HepG2 (cell line): Measurements from ENCODE around the gene PNPLA2. TPM values are rescaled to one million over a fixed set of nuclear protein-coding genes. Genes with fewer than 3 reads are reported as not detected.
A peak's percentile ranks its signal among the peaks of the same experiment; 100 is the strongest.

Experiments
- AGO1 ChIP-seq: fragments of 200-400 bp; formaldehyde crosslinking; IDR thresholded peaks from 2 replicates; pipeline ENCODE4 v1.6.1; 2017; ENCODE audit warnings: mild to moderate bottlenecking, low read depth, low read length, moderate library complexity; ENCODE audit not compliant: poor library complexity, severe bottlenecking
- HCFC1 ChIP-seq: fragments of 150-350 bp; IDR thresholded peaks from 2 replicates; pipeline ENCODE4 v1.6.1; 2014; ENCODE audit warnings: low read depth, low read length
- RBFOX2 ChIP-seq: fragments of 200-400 bp; formaldehyde crosslinking; IDR thresholded peaks from 2 replicates; pipeline ENCODE4 v1.6.1; 2017; ENCODE audit warnings: low read depth, mild to moderate bottlenecking, low read length
- SMARCE1 ChIP-seq: fragments of 450-650 bp; IDR thresholded peaks from 2 replicates; pipeline ENCODE4 v1.6.1; 2017; ENCODE audit warnings: borderline replicate concordance
- SOX13 ChIP-seq, 3 experiments: fragments of 450-650 bp in 1 of 3; sonication (generic) in 1 of 3; formaldehyde crosslinking in 1 of 3; IDR thresholded peaks in 2 of 3; conservative IDR thresholded peaks in 1 of 3; 2 replicates each; pipeline versions ENCODE4 v1.5.0 to v1.6.1; 2016 to 2020; ENCODE audit warnings: antibody characterized with exemption in 1 of 3, mild to moderate bottlenecking in 1 of 3, missing compliant biosample characterization in 1 of 3, missing genetic modification reagents in 1 of 3, moderate library complexity in 1 of 3
- SOX6 ChIP-seq, 2 experiments: fragments of 450-650 bp in 1 of 2; sonication (generic) in 1 of 2; formaldehyde crosslinking in 1 of 2; IDR thresholded peaks; 2 replicates each; pipeline versions ENCODE4 v1.4.0 to v1.6.1; 2017 to 2020; ENCODE audit warnings: antibody characterized with exemption in 1 of 2, mild to moderate bottlenecking in 1 of 2, missing genetic modification reagents in 1 of 2
- ZMYM3 ChIP-seq: sonication (generic); formaldehyde crosslinking; IDR thresholded peaks from 2 replicates; pipeline ENCODE4 v1.5.1; 2020; ENCODE audit warnings: mild to moderate bottlenecking, missing genetic modification reagents
- ZNF234 ChIP-seq: sonication (generic); formaldehyde crosslinking; conservative IDR thresholded peaks from 2 replicates; pipeline ENCODE4 v1.5.1; 2020; ENCODE audit warnings: mild to moderate bottlenecking, missing genetic modification reagents
- ZNF253 ChIP-seq: sonication (generic); formaldehyde crosslinking; IDR thresholded peaks from 2 replicates; pipeline ENCODE4 v1.8.0; 2022; ENCODE audit warnings: mild to moderate bottlenecking, missing genetic modification reagents, borderline replicate concordance
- ZNF282 ChIP-seq: fragments of 450-650 bp; IDR thresholded peaks from 2 replicates; pipeline ENCODE4 v1.6.1; 2018; ENCODE audit not compliant: partially characterized antibody
- ZNF569 ChIP-seq: sonication (generic); formaldehyde crosslinking; IDR thresholded peaks from 2 replicates; pipeline ENCODE4 v1.5.0; 2020; ENCODE audit warnings: mild to moderate bottlenecking, missing genetic modification reagents, moderate library complexity, borderline replicate concordance
- ZNF607 ChIP-seq: sonication (generic); formaldehyde crosslinking; IDR thresholded peaks from 2 replicates; pipeline ENCODE4 v1.5.1; 2020; ENCODE audit warnings: missing genetic modification reagents, mild to moderate bottlenecking, borderline replicate concordance
- ZNF775 ChIP-seq: sonication (generic); formaldehyde crosslinking; IDR thresholded peaks from 2 replicates; pipeline ENCODE4 v1.4.0; 2020; ENCODE audit warnings: missing genetic modification reagents, mild to moderate bottlenecking, moderate library complexity, borderline replicate concordance
- ZNF792 ChIP-seq: IDR thresholded peaks from 2 replicates; pipeline ENCODE4 v1.6.1; 2016
- ZNF83 ChIP-seq: sonication (generic); formaldehyde crosslinking; IDR thresholded peaks from 2 replicates; pipeline ENCODE4 v1.4.0; 2020; ENCODE audit warnings: missing genetic modification reagents, mild to moderate bottlenecking, borderline replicate concordance
- ZSCAN25 ChIP-seq: sonication (generic); formaldehyde crosslinking; IDR thresholded peaks from 2 replicates; pipeline ENCODE4 v1.8.0; 2022; ENCODE audit warnings: mild to moderate bottlenecking, missing genetic modification reagents
- polyA plus RNA-seq, 8 experiments: library from polyadenylated mRNA; depleted of rRNA in 3 of 8; stranded (reverse) in 7 of 8; unstranded in 1 of 8; fragments of >200 nt; fragmentation: Illumina TruSeq in 4 of 8; extraction: Trizol in 4 of 8; gene quantifications; 2 replicates each; pipeline versions ENCODE4 v1.2.1 to v1.2.3, GENCODE V29; 2011 to 2016; ENCODE audit warnings: low read depth in 4 of 8, missing spikeins in 1 of 8, mixed read lengths in 1 of 8; ENCODE audit not compliant: insufficient read depth in 1 of 8
- total RNA-seq, 5 experiments: library from RNA; depleted of rRNA; stranded (reverse); fragments of >200 nt; fragmentation: Illumina TruSeq; extraction: Trizol; gene quantifications; 2 replicates each; pipeline ENCODE4 v1.2.3, GENCODE V29; 2016; ENCODE audit warnings: low read depth in 1 of 5
- TF ChIP-seq, protein P1 (sequence below): sonication (generic); formaldehyde crosslinking; IDR thresholded peaks from 2 replicates; pipeline ENCODE4 v1.4.0; 2020; ENCODE audit warnings: missing genetic modification reagents
- TF ChIP-seq, protein P2 (sequence below): sonication (generic); formaldehyde crosslinking; IDR thresholded peaks from 2 replicates; pipeline ENCODE4 v1.4.0; 2020; ENCODE audit warnings: mild to moderate bottlenecking, missing genetic modification reagents
- TF ChIP-seq, protein P3 (sequence below): sonication (generic); formaldehyde crosslinking; IDR thresholded peaks from 2 replicates; pipeline ENCODE4 v1.4.0; 2020; ENCODE audit warnings: mild to moderate bottlenecking, missing genetic modification reagents, borderline replicate concordance
- TF ChIP-seq, protein P4 (sequence below): sonication (generic); formaldehyde crosslinking; IDR thresholded peaks from 2 replicates; pipeline ENCODE4 v1.4.0; 2020; ENCODE audit warnings: missing genetic modification reagents

Gene PNPLA2
- total and polyA plus RNA-seq, 2 of the 13 experiments (the other 11 are each of a cell fraction or from before 2014, with no cell fraction given): 10.5 to 43.2 TPM

DNA sequence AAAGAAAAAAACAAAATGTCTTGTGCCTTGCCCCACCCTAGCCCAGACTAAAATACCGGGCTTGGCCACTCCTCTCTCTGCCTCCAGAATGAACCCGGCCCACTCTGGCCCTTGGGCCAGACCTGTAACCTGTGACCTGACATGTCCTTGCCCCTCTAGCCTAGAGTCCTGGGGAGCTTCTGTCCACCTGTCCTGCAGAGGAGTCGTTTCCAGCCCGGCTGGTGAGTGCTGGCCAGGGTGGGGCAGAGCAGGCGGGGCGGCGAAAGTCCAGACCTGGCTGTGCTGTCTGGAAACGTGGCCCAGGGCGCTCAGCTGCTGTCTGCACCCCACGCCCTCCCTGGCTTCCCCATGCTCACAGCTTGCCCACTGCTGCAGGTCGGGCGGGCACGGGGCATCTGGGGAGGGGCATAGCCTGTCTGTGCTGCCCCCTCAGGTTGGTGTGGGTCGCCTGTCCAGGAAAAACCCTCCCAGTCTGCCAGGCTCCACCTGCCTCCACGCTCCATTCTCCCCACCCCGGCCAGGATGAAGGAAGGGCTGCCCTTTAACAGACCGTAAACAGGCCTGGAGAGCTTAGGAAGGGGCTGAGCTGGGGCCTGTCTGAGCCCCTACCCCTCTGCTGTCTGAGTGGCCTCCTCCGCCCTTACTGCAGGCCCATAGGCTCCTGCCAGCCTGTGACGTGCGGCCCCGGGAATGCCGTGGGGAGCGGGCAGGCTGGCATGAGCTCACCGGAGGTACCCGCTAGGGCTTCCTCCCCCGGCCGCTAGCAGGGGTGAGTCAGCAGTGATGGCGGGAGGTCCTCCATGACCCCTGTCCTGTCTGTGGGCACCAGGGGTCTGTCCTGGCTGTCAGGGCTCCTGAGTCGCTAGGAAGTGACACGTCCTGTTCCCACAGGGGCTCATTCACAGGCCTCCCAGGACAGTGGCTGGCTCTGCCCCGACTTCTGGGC is 15.9 kb downstream of the PNPLA2 start (continued):
- TF ChIP-seq SOX13 (IDR thresholded peaks at IDR 0.05): no peak
- TF ChIP-seq SOX13 (CRISPR knock-in tag; conservative IDR thresholded peaks at IDR 0.05 in 1 of 2, IDR thresholded peaks at IDR 0.05 in 1 of 2): no peak
- TF ChIP-seq, protein P1, sequence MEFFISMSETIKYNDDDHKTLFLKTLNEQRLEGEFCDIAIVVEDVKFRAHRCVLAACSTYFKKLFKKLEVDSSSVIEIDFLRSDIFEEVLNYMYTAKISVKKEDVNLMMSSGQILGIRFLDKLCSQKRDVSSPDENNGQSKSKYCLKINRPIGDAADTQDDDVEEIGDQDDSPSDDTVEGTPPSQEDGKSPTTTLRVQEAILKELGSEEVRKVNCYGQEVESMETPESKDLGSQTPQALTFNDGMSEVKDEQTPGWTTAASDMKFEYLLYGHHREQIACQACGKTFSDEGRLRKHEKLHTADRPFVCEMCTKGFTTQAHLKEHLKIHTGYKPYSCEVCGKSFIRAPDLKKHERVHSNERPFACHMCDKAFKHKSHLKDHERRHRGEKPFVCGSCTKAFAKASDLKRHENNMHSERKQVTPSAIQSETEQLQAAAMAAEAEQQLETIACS (CRISPR knock-in tag): no peak
- 0 out of 2 replicates have a peak, but pooled peaks have one; percentile 9 for TF ChIP-seq ZNF607 (CRISPR knock-in tag)
- no peak for TF ChIP-seq HCFC1
- TF ChIP-seq ZNF234: no peak
- no peak for TF ChIP-seq SOX6 (IDR thresholded peaks at IDR 0.05)
- no peak for TF ChIP-seq SOX6 (CRISPR knock-in tag; IDR thresholded peaks at IDR 0.05)
- TF ChIP-seq, protein P2, sequence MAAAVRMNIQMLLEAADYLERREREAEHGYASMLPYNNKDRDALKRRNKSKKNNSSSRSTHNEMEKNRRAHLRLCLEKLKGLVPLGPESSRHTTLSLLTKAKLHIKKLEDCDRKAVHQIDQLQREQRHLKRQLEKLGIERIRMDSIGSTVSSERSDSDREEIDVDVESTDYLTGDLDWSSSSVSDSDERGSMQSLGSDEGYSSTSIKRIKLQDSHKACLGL (CRISPR knock-in tag): 0 out of 2 replicates have a peak, but pooled peaks have one; percentile 29
- peak; percentile 68 for TF ChIP-seq RBFOX2
- TF ChIP-seq SMARCE1: no peak
- TF ChIP-seq ZNF775 (CRISPR knock-in tag): no peak
- no peak for TF ChIP-seq ZMYM3 (CRISPR knock-in tag)
- peak; percentile 94 for TF ChIP-seq AGO1
- TF ChIP-seq ZNF253: no peak
- TF ChIP-seq ZSCAN25 (CRISPR knock-in tag): peak; percentile 68; the same call in 1 of the 2 replicates
- TF ChIP-seq, protein P3, sequence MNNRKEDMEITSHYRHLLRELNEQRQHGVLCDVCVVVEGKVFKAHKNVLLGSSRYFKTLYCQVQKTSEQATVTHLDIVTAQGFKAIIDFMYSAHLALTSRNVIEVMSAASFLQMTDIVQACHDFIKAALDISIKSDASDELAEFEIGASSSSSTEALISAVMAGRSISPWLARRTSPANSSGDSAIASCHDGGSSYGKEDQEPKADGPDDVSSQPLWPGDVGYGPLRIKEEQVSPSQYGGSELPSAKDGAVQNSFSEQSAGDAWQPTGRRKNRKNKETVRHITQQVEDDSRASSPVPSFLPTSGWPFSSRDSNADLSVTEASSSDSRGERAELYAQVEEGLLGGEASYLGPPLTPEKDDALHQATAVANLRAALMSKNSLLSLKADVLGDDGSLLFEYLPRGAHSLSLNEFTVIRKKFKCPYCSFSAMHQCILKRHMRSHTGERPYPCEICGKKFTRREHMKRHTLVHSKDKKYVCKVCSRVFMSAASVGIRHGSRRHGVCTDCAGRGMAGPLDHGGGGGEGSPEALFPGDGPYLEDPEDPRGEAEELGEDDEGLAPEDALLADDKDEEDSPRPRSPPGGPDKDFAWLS (CRISPR knock-in tag): no peak
- no peak for TF ChIP-seq ZNF569 (CRISPR knock-in tag)
- no peak for TF ChIP-seq ZNF83
- no peak for TF ChIP-seq ZNF282
- TF ChIP-seq, protein P4, sequence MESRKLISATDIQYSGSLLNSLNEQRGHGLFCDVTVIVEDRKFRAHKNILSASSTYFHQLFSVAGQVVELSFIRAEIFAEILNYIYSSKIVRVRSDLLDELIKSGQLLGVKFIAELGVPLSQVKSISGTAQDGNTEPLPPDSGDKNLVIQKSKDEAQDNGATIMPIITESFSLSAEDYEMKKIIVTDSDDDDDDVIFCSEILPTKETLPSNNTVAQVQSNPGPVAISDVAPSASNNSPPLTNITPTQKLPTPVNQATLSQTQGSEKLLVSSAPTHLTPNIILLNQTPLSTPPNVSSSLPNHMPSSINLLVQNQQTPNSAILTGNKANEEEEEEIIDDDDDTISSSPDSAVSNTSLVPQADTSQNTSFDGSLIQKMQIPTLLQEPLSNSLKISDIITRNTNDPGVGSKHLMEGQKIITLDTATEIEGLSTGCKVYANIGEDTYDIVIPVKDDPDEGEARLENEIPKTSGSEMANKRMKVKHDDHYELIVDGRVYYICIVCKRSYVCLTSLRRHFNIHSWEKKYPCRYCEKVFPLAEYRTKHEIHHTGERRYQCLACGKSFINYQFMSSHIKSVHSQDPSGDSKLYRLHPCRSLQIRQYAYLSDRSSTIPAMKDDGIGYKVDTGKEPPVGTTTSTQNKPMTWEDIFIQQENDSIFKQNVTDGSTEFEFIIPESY (CRISPR knock-in tag): peak; percentile 97
- no peak for TF ChIP-seq ZNF792 (CRISPR knock-in tag)
